ENCODE results near the gene TRERF1. TPM values are rescaled to one million over a fixed set of nuclear protein-coding genes. Genes with fewer than 3 reads are reported as not detected.

The TRERF1 gene
- total and polyA plus RNA-seq, 12 donors = 4.7 to 16.6 (median 8.0) TPM

DNA sequence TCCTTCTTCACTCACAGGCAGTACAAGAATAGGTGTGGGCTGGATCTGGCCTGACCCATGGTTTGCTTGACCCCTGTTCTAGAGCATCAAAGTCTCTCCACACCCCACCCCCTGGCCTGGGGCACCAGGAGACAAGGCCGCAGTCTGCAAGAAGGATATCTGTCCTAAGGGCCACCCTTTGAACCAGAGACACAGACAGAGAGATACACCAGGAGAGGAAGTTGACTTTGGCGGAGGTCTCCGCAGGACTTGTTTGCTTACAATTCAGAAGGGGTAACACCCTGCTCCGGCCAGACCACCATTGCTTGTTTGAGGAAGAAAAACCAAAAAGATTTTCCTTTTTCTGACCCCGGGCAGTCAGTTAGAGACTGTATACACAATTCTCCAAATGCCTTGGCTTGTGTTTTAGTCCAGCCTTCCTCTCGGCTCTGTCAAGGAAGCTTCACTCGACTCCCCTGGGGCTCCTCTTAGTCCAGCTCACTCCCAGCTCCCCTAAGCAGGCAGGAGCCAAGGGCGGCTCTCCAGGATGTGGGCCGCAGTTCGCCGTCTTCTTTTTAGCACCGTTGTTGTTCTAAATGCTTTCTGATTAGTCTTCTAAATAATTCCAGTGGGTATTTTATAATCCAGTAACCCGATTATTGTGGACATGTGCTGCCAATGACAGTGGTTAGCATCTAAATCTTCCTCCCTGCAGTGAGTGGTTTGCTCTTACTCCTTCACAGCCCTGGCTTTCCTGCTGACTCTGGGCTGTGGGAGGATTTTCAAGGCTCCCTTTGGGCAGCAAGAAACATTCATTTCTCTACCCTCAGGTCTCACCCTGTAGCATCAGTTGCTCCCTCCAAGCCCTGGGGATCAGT is 175.5 kb downstream of the TRERF1 start:
- Histone ChIP-seq H3K4me1 (replicated peaks in 1 of 2) (peaks cover 8 to 27% of the 10 kb centered on the region in 2 donors), H3K36me3 (replicated peaks in 1 of 2) (no peaks in the 10 kb centered on the region), H3K9me3 (replicated peaks in 1 of 3) (no peaks in the 10 kb centered on the region), H3K4me3 (no peak overlapping the region), H3K27me3 (no peaks in the 10 kb centered on the region), H3K27ac (peak overlapping the region in 2 of 5 donors; percentile 51 to 72)
- DNase-seq = peak in 2 of 7 donors; percentile 34 to 57
- no peak for TF ChIP-seq POLR2A (IDR thresholded peaks at IDR 0.05)
- TF ChIP-seq, protein P1, sequence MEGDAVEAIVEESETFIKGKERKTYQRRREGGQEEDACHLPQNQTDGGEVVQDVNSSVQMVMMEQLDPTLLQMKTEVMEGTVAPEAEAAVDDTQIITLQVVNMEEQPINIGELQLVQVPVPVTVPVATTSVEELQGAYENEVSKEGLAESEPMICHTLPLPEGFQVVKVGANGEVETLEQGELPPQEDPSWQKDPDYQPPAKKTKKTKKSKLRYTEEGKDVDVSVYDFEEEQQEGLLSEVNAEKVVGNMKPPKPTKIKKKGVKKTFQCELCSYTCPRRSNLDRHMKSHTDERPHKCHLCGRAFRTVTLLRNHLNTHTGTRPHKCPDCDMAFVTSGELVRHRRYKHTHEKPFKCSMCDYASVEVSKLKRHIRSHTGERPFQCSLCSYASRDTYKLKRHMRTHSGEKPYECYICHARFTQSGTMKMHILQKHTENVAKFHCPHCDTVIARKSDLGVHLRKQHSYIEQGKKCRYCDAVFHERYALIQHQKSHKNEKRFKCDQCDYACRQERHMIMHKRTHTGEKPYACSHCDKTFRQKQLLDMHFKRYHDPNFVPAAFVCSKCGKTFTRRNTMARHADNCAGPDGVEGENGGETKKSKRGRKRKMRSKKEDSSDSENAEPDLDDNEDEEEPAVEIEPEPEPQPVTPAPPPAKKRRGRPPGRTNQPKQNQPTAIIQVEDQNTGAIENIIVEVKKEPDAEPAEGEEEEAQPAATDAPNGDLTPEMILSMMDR (IDR thresholded peaks at IDR 0.05) = no peak
- 52 to 71% (median 66%) methylated on average over 13 of the region's 13 CpGs for WGBS, 4 donors
- intact Hi-C loops (cut with DNase I) = no loop called here

DNA sequence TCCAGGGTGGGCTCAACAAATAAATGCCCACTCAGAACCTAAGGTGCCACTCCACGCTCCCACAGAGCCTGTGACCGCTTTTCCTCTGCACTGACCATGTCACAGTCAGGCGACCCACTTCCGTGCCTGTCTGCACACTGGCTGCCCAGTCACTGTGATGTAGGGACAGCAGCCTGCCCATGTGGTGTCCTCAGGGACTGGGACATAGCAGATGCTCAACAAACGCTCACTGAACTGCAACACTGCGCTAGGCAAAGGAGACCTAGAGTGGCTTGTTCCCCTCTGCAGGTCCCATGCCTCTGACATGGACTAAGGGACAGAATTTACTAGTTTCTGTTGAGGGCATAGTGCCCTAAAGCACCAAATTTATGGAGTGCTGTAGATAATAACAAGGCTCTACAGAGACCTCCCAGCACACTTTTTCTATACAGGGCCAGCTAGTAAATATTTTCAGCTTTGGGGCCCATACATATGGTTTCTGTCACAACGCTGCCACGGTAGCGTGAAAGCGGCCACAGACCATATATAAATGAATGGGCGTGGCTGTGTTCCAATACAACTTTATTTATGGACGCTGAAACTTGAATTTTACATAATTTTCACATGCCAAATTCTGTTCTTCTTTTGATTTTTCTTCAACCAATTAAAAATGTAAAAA is 176.2 kb downstream of the TRERF1 start:
- 71 to 89% (median 86%) methylated on average over 12 of the region's 12 CpGs for WGBS, 4 donors

DNA sequence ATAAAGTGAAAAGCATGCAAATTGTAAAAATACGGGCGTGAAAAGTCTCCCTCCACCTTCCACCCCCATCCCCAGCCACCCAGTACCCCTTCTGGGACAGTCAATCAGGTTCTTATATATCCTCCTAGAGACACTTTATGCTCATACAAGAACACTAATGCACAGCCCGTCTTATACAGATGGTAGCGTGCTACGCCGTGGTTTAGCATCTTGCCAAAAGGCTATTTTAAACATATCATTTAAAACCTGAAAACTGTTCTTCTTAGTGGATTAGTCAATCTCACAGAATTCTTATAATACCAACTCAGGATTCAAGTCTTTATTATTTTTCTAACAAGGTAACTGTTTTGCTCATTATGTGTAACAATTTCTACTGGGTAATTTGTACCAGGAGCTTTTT is 176.8 kb downstream of the TRERF1 start:
- TF ChIP-seq POLR2A (IDR thresholded peaks at IDR 0.05) = no peak
- TF ChIP-seq, protein P1 (IDR thresholded peaks at IDR 0.05) = no peak
- WGBS, 4 donors = 97 to 98% (median 97%) methylated on average over 6 of the region's 6 CpGs
- peaks cover under 1 to 16% of the 10 kb centered on the region in 2 donors for H3K4me1 ChIP-seq (replicated peaks in 1 of 2)
- H3K9me3 ChIP-seq (replicated peaks in 1 of 3) = no peaks in the 10 kb centered on the region
- no peak for DNase-seq
- no peaks in the 10 kb centered on the region for H3K36me3 ChIP-seq (replicated peaks in 1 of 2)
- H3K4me3 ChIP-seq = no peak overlapping the region
- H3K27me3 ChIP-seq = no peaks in the 10 kb centered on the region
- intact Hi-C loops (cut with DNase I) = no loop called here
- no peak overlapping the region for H3K27ac ChIP-seq

More for the DNA sequence above, 176.2 kb downstream of the TRERF1 start:
- Histone ChIP-seq H3K27ac (peak overlapping the region in 2 of 5 donors; percentile 51 to 72), H3K4me1 (replicated peaks in 1 of 2) (peaks cover 6 to 22% of the 10 kb centered on the region in 2 donors), H3K4me3 (no peak overlapping the region), H3K27me3 (no peaks in the 10 kb centered on the region), H3K9me3 (replicated peaks in 1 of 3) (no peaks in the 10 kb centered on the region), H3K36me3 (replicated peaks in 1 of 2) (no peaks in the 10 kb centered on the region)
- peak in 1 of 7 donors; percentile 27 for DNase-seq
- intact Hi-C loops (cut with DNase I) = no loop called here
- TF ChIP-seq POLR2A (IDR thresholded peaks at IDR 0.05) = no peak
- TF ChIP-seq, protein P1 (IDR thresholded peaks at IDR 0.05) = no peak
